ENCODE data around the gene DLEC1.
A peak's percentile ranks its signal among the peaks of the same experiment; 100 is the strongest.

GRCh38 chr3:38136777-38137614, 98.0 kb downstream of the DLEC1 start, which contains the start of gene ACAA1:
- TF ChIP-seq CTCF (IDR thresholded peaks at IDR 0.05), result no peak
- peak; percentile 89; the same call in 1 of the 2 replicates for TF ChIP-seq POLR2AphosphoS5 (IDR thresholded peaks at IDR 0.05; ENCODE audit: low read depth, low read length)
- TF ChIP-seq, protein P1, sequence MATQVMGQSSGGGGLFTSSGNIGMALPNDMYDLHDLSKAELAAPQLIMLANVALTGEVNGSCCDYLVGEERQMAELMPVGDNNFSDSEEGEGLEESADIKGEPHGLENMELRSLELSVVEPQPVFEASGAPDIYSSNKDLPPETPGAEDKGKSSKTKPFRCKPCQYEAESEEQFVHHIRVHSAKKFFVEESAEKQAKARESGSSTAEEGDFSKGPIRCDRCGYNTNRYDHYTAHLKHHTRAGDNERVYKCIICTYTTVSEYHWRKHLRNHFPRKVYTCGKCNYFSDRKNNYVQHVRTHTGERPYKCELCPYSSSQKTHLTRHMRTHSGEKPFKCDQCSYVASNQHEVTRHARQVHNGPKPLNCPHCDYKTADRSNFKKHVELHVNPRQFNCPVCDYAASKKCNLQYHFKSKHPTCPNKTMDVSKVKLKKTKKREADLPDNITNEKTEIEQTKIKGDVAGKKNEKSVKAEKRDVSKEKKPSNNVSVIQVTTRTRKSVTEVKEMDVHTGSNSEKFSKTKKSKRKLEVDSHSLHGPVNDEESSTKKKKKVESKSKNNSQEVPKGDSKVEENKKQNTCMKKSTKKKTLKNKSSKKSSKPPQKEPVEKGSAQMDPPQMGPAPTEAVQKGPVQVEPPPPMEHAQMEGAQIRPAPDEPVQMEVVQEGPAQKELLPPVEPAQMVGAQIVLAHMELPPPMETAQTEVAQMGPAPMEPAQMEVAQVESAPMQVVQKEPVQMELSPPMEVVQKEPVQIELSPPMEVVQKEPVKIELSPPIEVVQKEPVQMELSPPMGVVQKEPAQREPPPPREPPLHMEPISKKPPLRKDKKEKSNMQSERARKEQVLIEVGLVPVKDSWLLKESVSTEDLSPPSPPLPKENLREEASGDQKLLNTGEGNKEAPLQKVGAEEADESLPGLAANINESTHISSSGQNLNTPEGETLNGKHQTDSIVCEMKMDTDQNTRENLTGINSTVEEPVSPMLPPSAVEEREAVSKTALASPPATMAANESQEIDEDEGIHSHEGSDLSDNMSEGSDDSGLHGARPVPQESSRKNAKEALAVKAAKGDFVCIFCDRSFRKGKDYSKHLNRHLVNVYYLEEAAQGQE (IDR thresholded peaks at IDR 0.05; ENCODE audit: insufficient read depth in 1 of 2, low read depth in 2 of 2, low read length in 1 of 2), result no peak
- no peak; the same call in none of the 2 replicates for TF ChIP-seq TCF7L2 (IDR thresholded peaks at IDR 0.05; ENCODE audit: low read depth, low read length)
- TF ChIP-seq SIN3A (IDR thresholded peaks at IDR 0.05; ENCODE audit: borderline replicate concordance, insufficient read depth, low read depth, low read length), result 0 out of 2 replicates have a peak, but pooled peaks have one; percentile 41
